ENCODE results near the gene MPO.

MPO gene

DNA sequence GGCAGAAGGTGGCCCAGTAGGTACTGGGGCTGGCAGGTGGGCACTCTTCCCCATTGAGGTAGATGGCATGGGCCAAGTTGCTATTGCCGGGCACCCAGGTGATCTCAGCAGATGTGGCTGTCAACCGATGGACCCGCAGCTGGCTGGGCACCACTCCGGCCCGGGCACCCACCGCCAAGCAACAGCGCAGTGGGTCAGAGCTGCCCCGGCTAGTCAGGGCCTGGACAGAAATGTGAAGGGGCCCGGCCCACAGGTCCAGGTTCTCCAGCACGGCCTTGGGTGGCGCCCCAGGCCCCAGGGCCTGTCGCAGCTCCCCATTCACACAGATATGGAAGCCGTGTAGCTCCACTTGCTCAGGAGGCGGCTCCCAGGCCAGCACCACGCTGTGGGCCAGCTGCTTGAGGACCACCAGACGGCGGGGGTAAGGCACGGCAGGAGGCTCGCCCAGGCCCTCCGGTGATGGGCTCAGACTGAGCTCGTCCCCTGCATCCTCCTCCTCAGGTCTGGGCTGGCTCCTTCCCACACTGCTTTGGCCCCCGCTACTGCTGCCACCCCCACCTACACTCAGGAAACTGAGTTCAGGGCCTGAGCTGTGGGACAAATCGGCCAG is 31.4 kb upstream of the MPO start:
- Histone ChIP-seq H3K4me1 (ENCODE audit: control insufficient read depth, insufficient read depth, low read length) (peaks cover 22% of the 10 kb centered on the region), H3K27ac (ENCODE audit: insufficient read depth, low read depth, low read length, poor library complexity, severe bottlenecking) (no peak overlapping the region), H3K4me3 (ENCODE audit: insufficient read depth, low read depth, low read length) (no peak overlapping the region), H3K9me3 (ENCODE audit: control insufficient read depth, low read length) (no peaks in the 10 kb centered on the region), H3K36me3 (ENCODE audit: control insufficient read depth, insufficient read depth, low read length) (no peaks in the 10 kb centered on the region), H3K27me3 (ENCODE audit: control insufficient read depth, insufficient read depth, low read length, poor library complexity, severe bottlenecking) (peaks cover 8% of the 10 kb centered on the region)
- WGBS, 2 experiments = 91 to 92% methylated on average over 23 of the region's 23 CpGs

DNA sequence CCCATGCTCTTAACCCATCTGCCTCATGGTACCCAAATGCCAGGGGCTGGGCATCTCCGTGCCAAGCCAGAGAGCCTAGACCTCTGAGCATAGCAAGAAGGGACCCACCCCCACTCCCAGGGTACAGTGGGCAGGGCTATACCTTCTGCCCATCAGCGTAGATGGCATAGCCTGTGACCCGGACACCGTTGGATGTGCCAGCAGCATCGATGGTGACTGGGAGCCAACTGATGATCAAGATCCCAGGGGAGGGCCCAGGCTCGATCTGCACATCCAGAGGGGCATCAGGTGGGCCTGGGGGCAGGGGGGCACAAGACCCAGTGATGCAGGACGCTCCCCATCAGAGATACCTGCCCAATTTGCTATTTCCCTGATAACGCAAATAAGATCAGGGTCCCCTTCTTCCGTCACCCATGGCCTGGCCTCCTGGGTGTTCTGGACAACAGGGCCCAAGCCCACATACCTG is 30.7 kb upstream of the MPO start:
- Histone ChIP-seq H3K27me3 (ENCODE audit: control insufficient read depth, insufficient read depth, low read length, poor library complexity, severe bottlenecking) (peaks cover 6% of the 10 kb centered on the region), H3K4me1 (ENCODE audit: control insufficient read depth, insufficient read depth, low read length) (peaks cover 22% of the 10 kb centered on the region), H3K9me3 (ENCODE audit: control insufficient read depth, low read length) (no peaks in the 10 kb centered on the region), H3K36me3 (ENCODE audit: control insufficient read depth, insufficient read depth, low read length) (no peaks in the 10 kb centered on the region), H3K4me3 (ENCODE audit: insufficient read depth, low read depth, low read length) (no peak overlapping the region), H3K27ac (ENCODE audit: insufficient read depth, low read depth, low read length, poor library complexity, severe bottlenecking) (no peak overlapping the region)
- 95% methylated on average over 9 of the region's 9 CpGs for WGBS, 2 experiments

DNA sequence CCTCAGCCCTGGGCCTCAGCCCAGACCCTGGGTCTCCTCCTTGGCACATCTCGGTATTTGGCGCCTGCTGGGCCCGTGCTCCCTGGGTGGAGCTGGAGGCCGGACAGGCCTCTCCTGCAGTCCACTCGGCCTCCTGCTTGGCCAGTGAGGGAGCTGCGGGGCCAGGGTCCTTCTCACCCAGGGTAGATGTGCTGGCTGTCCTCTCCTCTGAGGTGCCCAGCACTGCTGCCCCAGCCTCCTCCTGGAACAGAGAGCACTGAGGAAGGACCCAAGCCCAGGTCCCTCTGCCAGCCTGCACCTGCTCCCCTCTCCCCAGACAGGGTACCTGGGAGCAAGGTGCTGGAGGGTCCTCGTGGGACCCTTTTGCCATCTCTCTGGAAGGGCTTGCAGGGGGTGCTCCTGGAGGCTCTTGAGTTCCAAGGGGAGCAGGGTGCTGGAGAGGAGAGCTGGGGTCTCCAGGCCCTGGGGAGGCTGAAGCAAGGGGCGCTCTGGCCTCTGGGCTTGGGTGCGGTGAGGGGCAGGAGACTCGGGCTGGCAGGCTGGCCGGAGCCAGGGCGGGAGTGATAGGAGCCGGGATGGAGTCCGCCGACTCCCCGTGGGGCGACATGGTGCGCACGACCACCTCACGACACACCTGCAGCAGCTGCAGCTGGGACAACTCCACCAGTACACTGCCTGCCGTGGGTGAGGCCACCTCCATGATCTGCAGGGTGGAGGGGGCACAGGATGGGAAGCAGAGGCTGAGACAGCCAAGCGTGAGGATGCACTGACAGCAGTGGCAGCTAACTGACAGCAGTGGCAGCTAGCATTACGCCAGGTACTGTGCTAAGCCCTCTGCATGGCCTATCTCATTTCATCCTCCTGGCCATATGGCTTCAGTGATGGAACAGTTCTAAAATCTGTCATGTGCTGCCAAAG is 30.0 kb upstream of the MPO start:
- Histone ChIP-seq H3K27ac (ENCODE audit: insufficient read depth, low read depth, low read length, poor library complexity, severe bottlenecking) (no peak overlapping the region), H3K27me3 (ENCODE audit: control insufficient read depth, insufficient read depth, low read length, poor library complexity, severe bottlenecking) (no peaks in the 10 kb centered on the region), H3K4me1 (ENCODE audit: control insufficient read depth, insufficient read depth, low read length) (peaks cover 22% of the 10 kb centered on the region), H3K9me3 (ENCODE audit: control insufficient read depth, low read length) (no peaks in the 10 kb centered on the region), H3K4me3 (ENCODE audit: insufficient read depth, low read depth, low read length) (no peak overlapping the region), H3K36me3 (ENCODE audit: control insufficient read depth, insufficient read depth, low read length) (no peaks in the 10 kb centered on the region)
- WGBS, 2 experiments = 90 to 92% methylated on average over 23 of the region's 23 CpGs

GRCh38 chr17:58309918-58310259 is 29.2 kb upstream of the MPO start:
- peaks cover 22% of the 10 kb centered on the region for H3K4me1 ChIP-seq (ENCODE audit: control insufficient read depth, insufficient read depth, low read length)
- no peak overlapping the region for H3K27ac ChIP-seq (ENCODE audit: insufficient read depth, low read depth, low read length, poor library complexity, severe bottlenecking)
- WGBS, 2 experiments = 90 to 93% methylated on average over 5 of the region's 5 CpGs
- no peaks in the 10 kb centered on the region for H3K36me3 ChIP-seq (ENCODE audit: control insufficient read depth, insufficient read depth, low read length)
- no peaks in the 10 kb centered on the region for H3K9me3 ChIP-seq (ENCODE audit: control insufficient read depth, low read length)
- no peak overlapping the region for H3K4me3 ChIP-seq (ENCODE audit: insufficient read depth, low read depth, low read length)
- no peaks in the 10 kb centered on the region for H3K27me3 ChIP-seq (ENCODE audit: control insufficient read depth, insufficient read depth, low read length, poor library complexity, severe bottlenecking)

GRCh38 chr17:58308985-58309917 is 28.5 kb upstream of the MPO start:
- peaks cover 22% of the 10 kb centered on the region for H3K4me1 ChIP-seq (ENCODE audit: control insufficient read depth, insufficient read depth, low read length)
- no peak overlapping the region for H3K27ac ChIP-seq (ENCODE audit: insufficient read depth, low read depth, low read length, poor library complexity, severe bottlenecking)
- H3K9me3 ChIP-seq (ENCODE audit: control insufficient read depth, low read length) = no peaks in the 10 kb centered on the region
- H3K4me3 ChIP-seq (ENCODE audit: insufficient read depth, low read depth, low read length) = no peak overlapping the region
- H3K36me3 ChIP-seq (ENCODE audit: control insufficient read depth, insufficient read depth, low read length) = no peaks in the 10 kb centered on the region
- H3K27me3 ChIP-seq (ENCODE audit: control insufficient read depth, insufficient read depth, low read length, poor library complexity, severe bottlenecking) = no peaks in the 10 kb centered on the region
- 82 to 85% methylated on average over 21 of the region's 21 CpGs for WGBS, 2 experiments

DNA sequence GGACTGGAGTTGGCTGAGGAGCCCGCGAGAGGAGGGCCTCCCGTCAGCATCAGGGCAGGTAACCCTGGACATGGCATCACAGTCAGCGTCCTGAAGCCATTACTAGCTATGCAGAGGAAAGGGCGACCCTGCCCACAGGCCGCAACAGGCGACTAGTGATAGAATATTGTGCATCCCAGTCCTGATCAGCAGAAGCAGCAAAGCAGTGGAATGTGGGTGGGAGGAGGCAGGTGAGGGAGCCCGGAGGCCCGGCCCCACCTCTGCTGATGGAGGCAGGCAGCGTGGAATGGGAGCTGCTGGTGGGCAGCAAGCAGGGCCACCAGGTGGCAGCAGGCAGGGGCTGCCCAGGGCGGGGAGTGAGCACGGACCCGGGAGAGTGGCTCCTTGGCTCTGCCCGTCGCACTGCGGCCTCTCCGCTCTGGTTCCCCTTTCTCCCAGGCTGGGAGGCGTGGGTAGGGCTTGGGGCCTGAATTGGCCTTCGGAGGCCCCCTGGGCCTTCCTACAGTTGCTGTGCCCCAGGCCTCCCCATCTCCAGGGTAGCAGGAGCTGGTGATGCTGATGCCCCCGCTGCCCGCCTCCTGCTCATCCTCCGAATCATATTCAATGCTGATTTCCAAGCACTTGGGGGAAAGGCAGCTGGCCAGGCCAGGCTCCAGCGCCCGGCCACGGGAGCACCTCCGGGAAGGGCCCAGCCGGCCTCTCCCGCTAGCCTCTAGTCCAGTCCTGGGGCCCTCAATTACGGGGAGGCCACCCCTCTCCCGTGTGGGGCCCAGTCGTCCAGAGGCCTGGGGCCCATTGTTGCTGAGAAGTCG is 27.6 kb upstream of the MPO start:
- no peak overlapping the region for H3K4me3 ChIP-seq (ENCODE audit: insufficient read depth, low read depth, low read length)
- H3K27me3 ChIP-seq (ENCODE audit: control insufficient read depth, insufficient read depth, low read length, poor library complexity, severe bottlenecking) = no peaks in the 10 kb centered on the region
- H3K4me1 ChIP-seq (ENCODE audit: control insufficient read depth, insufficient read depth, low read length) = peaks cover 14% of the 10 kb centered on the region
- no peaks in the 10 kb centered on the region for H3K36me3 ChIP-seq (ENCODE audit: control insufficient read depth, insufficient read depth, low read length)
- H3K27ac ChIP-seq (ENCODE audit: insufficient read depth, low read depth, low read length, poor library complexity, severe bottlenecking) = no peak overlapping the region
- WGBS, 2 experiments = 78 to 81% methylated on average over 32 of the region's 32 CpGs
- no peaks in the 10 kb centered on the region for H3K9me3 ChIP-seq (ENCODE audit: control insufficient read depth, low read length)

GRCh38 chr17:58307468-58308172 is 26.9 kb upstream of the MPO start:
- Histone ChIP-seq H3K4me3 (ENCODE audit: insufficient read depth, low read depth, low read length) (no peak overlapping the region), H3K36me3 (ENCODE audit: control insufficient read depth, insufficient read depth, low read length) (no peaks in the 10 kb centered on the region), H3K9me3 (ENCODE audit: control insufficient read depth, low read length) (no peaks in the 10 kb centered on the region), H3K27ac (ENCODE audit: insufficient read depth, low read depth, low read length, poor library complexity, severe bottlenecking) (no peak overlapping the region), H3K27me3 (ENCODE audit: control insufficient read depth, insufficient read depth, low read length, poor library complexity, severe bottlenecking) (no peaks in the 10 kb centered on the region), H3K4me1 (ENCODE audit: control insufficient read depth, insufficient read depth, low read length) (peaks cover 8% of the 10 kb centered on the region)
- 89 to 92% methylated on average over 20 of the region's 20 CpGs for WGBS, 2 experiments

GRCh38 chr17:58306131-58306951 is 25.6 kb upstream of the MPO start:
- no peaks in the 10 kb centered on the region for H3K36me3 ChIP-seq (ENCODE audit: control insufficient read depth, insufficient read depth, low read length)
- WGBS, 2 experiments = 92 to 94% methylated on average over 19 of the region's 19 CpGs
- no peaks in the 10 kb centered on the region for H3K9me3 ChIP-seq (ENCODE audit: control insufficient read depth, low read length)
- H3K27me3 ChIP-seq (ENCODE audit: control insufficient read depth, insufficient read depth, low read length, poor library complexity, severe bottlenecking) = no peaks in the 10 kb centered on the region
- no peak overlapping the region for H3K4me3 ChIP-seq (ENCODE audit: insufficient read depth, low read depth, low read length)
- H3K4me1 ChIP-seq (ENCODE audit: control insufficient read depth, insufficient read depth, low read length) = peaks cover 8% of the 10 kb centered on the region
- no peak overlapping the region for H3K27ac ChIP-seq (ENCODE audit: insufficient read depth, low read depth, low read length, poor library complexity, severe bottlenecking)

Measured in ectodermal cell (in vitro differentiated cells).